Kidney (tissue), 14 donors: ENCODE results near the gene CFAP58. TPM values are rescaled to one million over a fixed set of nuclear protein-coding genes. Genes with fewer than 3 reads are reported as not detected.

Experiments
- DNase-seq, 5 donors: peaks; one replicate each; pipeline ENCODE4 v3.0.0-alpha.2; 2013 to 2020
- FAIRE-seq: peaks from 2 replicates; lab custom pipeline; 2012; peaks lifted over from hg19 to GRCh38; lab: Jason Lieb, UNC
- H3K27ac ChIP-seq, 2 donors: one replicate each; pipeline ENCODE4 v1.7.0; 2013; ENCODE audit warnings: low read depth in 2 of 2, low read length in 2 of 2, inconsistent platforms in 1 of 2
- H3K27me3 ChIP-seq: one replicate; pipeline ENCODE4 v1.7.1; 2013; ENCODE audit warnings: low read length, inconsistent platforms; ENCODE audit not compliant: control insufficient read depth, insufficient read depth
- H3K36me3 ChIP-seq, 3 donors: one replicate each; pipeline versions ENCODE4 v1.7.0 to v1.7.1; 2013; ENCODE audit warnings: low read length in 3 of 3, control low read depth in 1 of 3, inconsistent platforms in 1 of 3; ENCODE audit not compliant: insufficient read depth in 3 of 3, control insufficient read depth in 2 of 3
- H3K4me1 ChIP-seq, 3 donors: one replicate each; pipeline versions ENCODE4 v1.7.0 to v1.7.1; 2013; ENCODE audit warnings: low read length in 3 of 3, inconsistent platforms in 1 of 3, low read depth in 1 of 3; ENCODE audit not compliant: control insufficient read depth in 2 of 3, insufficient read depth in 2 of 3
- H3K4me3 ChIP-seq, 3 donors: one replicate each; pipeline versions ENCODE4 v1.7.0 to v1.8.1; 2013; ENCODE audit warnings: low read length in 3 of 3, control low read depth in 1 of 3, inconsistent platforms in 1 of 3
- H3K9ac ChIP-seq, 3 donors: one replicate each; pipeline versions ENCODE4 v1.7.0 to v1.7.1; 2013; ENCODE audit warnings: low read length in 3 of 3, control low read depth in 1 of 3, inconsistent platforms in 1 of 3
- H3K9me3 ChIP-seq, 3 donors: one replicate each; pipeline versions ENCODE4 v1.7.0 to v1.7.1; 2013; ENCODE audit warnings: low read length in 3 of 3, control low read depth in 1 of 3, inconsistent platforms in 1 of 3; ENCODE audit not compliant: control insufficient read depth in 2 of 3, insufficient read depth in 1 of 3
- intact Hi-C: fragments of 100-400 bp; cut with DNase I; formaldehyde crosslinking; loops from one replicate; pipeline ENCODE4 v1.11.1; 2022
- polyA plus RNA-seq: library from polyadenylated mRNA; stranded (reverse); fragments of 350-450 nt; fragmentation: Illumina TruSeq; extraction: RNeasy Lipid Tissue Mini Kit (QIAGEN cat#74804); gene quantifications from one replicate; pipeline ENCODE4 v1.2.3, GENCODE V29; 2014; ENCODE audit warnings: low read depth, low replicate concordance; ENCODE audit not compliant: insufficient read depth
- total RNA-seq: library from RNA; stranded (reverse); fragmentation: NEBNext Ultra II Directional; extraction: Animal tissue kit (Norgen Biotek cat#: 25700); gene quantifications from one replicate; pipeline ENCODE4 v1.2.1, GENCODE V29; 2021
- TF ChIP-seq, protein P1 (sequence below): IDR thresholded peaks from 3 replicates; pipeline ENCODE4 v1.5.1; 2012; ENCODE audit warnings: mild to moderate bottlenecking, moderate library complexity, borderline replicate concordance; ENCODE audit not compliant: insufficient read depth; ENCODE audit errors: extremely low read depth
- donor health status: control.
- donor health status: control.
- donor health status: control.
- donor health status: control.
- donor health status: control.
- donor health status: DM: yes; HTN: yes; CAD: no.
- donor health status: Normal renal cell carcinoma (clear cell type).

CFAP58 gene
- total and polyA plus RNA-seq, 2 donors from 2014 or later, result 0.19 to 0.35 TPM

DNA sequence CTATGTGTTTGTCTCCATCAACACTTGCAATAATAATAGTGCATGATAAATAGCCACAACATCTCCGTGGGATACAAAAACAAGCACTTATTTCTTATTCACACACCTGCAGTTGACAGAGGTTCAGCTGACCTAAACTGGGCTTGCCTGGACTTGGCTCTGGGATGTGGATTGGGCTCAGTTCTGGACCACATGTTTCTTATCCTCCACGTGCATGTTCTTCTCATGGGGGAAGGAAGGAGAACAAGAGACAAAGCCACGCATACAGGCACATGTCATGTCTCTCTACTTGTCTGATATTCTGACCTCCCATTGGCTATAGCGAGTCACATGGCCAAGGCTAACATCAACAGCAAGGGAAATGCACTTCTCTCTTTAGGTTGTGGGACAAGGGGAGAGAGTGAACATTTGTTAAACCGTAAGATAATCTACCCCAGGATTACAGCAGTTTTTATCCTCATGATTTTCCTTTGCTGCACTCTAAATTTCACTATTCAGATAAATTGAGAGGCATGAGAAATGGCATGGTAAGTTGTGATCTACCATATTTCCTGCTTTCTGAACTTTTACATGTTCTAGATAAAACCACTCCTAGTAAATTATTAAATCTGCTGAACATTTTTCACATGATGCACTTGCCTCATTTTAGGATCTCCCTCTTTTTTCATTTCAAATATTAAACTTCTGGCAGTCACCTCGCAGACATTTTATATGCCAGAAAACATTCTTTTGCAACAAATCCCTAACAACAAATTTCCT lies 33.7 kb downstream of the CFAP58 start:
- Histone ChIP-seq H3K27me3 (no peaks in the 10 kb centered on the region), H3K27ac (no peak overlapping the region), H3K4me1 (no peaks in the 10 kb centered on the region), H3K9ac (no peak overlapping the region), H3K4me3 (no peak overlapping the region), H3K9me3 (no peaks in the 10 kb centered on the region), H3K36me3 (no peaks in the 10 kb centered on the region)
- DNase-seq (no peak), FAIRE-seq (no peak)
- TF ChIP-seq, protein P1, sequence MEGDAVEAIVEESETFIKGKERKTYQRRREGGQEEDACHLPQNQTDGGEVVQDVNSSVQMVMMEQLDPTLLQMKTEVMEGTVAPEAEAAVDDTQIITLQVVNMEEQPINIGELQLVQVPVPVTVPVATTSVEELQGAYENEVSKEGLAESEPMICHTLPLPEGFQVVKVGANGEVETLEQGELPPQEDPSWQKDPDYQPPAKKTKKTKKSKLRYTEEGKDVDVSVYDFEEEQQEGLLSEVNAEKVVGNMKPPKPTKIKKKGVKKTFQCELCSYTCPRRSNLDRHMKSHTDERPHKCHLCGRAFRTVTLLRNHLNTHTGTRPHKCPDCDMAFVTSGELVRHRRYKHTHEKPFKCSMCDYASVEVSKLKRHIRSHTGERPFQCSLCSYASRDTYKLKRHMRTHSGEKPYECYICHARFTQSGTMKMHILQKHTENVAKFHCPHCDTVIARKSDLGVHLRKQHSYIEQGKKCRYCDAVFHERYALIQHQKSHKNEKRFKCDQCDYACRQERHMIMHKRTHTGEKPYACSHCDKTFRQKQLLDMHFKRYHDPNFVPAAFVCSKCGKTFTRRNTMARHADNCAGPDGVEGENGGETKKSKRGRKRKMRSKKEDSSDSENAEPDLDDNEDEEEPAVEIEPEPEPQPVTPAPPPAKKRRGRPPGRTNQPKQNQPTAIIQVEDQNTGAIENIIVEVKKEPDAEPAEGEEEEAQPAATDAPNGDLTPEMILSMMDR, result no peak
- intact Hi-C loops, result no loop called here

DNA sequence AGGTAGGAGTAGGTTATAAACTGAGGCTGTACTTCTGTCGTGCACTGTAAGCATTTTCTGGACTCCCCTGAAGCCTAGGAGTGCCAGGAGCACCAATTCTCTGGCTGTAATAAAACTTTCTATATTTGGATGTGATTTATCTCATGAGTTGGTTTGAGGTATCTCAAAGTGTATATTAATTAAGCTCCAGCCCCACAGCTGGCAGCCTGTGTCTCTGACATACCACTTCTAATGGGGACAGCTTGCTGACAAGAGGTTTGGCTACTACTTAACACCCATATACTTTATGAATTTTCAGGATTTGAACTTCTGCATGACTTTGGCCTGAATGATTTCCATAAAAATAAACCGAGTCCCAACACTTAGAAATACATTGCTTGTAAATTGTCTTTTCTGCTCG lies 35.2 kb downstream of the CFAP58 start:
- TF ChIP-seq, protein P1, result no peak
- FAIRE-seq, result no peak
- intact Hi-C loops, result no loop called here
- Histone ChIP-seq H3K9me3 (no peaks in the 10 kb centered on the region), H3K36me3 (no peaks in the 10 kb centered on the region), H3K27ac (no peak overlapping the region), H3K9ac (no peak overlapping the region), H3K4me3 (no peak overlapping the region), H3K4me1 (no peaks in the 10 kb centered on the region), H3K27me3 (no peaks in the 10 kb centered on the region)
- no peak for DNase-seq

GRCh38 chr10:104391150-104391968 lies 37.7 kb downstream of the CFAP58 start:
- Histone ChIP-seq H3K27me3 (no peaks in the 10 kb centered on the region), H3K9ac (no peak overlapping the region), H3K4me3 (no peak overlapping the region), H3K27ac (no peak overlapping the region), H3K4me1 (no peaks in the 10 kb centered on the region), H3K9me3 (no peaks in the 10 kb centered on the region), H3K36me3 (no peaks in the 10 kb centered on the region)
- TF ChIP-seq, protein P1, result no peak
- intact Hi-C loops, result no loop called here
- DNase-seq (peak in 2 of 5 donors; percentile 8 to 9), FAIRE-seq (no peak)
